Urothelium cell line (cell line): Measurements from ENCODE around the gene FTCD.
"Not testable (repeated sequence)": the region's sequence is repeated elsewhere in the genome, so short reads cannot be mapped to it uniquely, and the experiment has no call there.

Experiments used
- DNase-seq: peaks from one replicate; pipeline ENCODE4 v3.0.0; 2011; ENCODE audit warnings: low spot score, mixed read lengths
- FAIRE-seq: peaks from 2 replicates; lab custom pipeline; 2011; peaks lifted over from hg19 to GRCh38; lab: Jason Lieb, UNC

FTCD gene

DNA sequence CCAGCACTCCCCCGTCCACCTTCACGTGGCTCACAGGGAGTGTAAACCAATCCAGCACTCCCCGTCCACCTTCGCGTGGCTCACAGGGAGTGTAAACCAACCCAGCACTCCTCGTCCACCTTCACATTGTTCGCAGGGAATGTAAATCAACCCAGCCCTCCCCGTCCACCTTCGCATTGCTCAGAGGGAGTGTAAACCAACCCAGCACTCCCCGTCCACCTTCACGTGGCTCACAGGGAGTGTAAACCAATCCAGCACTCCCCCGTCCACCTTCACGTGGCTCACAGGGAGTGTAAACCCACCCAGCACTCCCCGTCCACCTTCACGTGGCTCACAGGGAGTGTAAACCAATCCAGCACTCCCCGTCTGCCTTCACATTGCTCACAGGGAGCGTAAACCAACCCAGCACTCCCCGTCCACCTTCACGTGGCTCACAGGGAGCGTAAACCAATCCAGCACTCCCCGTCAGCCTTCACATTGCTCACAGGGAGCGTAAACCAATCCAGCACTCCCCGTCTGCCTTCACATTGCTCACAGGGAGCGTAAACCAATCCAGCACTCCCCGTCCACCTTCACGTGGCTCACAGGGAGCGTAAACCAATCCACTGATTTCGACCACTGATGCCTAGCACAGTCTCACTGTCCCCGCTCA, 14.9 kb downstream of the FTCD start:
- peak; percentile 99 for FAIRE-seq
- not testable (repeated sequence) for DNase-seq

DNA sequence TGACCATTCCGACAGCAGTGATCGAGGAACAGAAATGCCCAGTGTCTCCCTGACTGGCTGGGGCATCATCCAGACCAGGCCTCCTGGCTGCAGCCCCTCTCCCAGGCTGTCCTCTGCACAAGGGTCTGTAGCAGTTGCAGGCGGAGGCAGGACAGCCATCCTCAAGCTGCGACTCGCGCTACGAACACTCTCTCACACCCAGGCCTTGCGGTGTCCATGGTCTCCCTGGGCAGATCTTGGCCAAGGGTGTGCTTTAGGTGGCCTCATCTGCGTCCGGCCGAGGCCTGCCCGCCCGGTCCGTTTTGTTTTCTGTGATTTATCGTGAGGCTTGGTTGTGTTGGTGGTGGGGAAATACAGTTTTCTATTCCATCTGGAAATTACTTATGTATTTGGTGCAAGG, 15.7 kb downstream of the FTCD start:
- FAIRE-seq (no peak), DNase-seq (no peak)

DNA sequence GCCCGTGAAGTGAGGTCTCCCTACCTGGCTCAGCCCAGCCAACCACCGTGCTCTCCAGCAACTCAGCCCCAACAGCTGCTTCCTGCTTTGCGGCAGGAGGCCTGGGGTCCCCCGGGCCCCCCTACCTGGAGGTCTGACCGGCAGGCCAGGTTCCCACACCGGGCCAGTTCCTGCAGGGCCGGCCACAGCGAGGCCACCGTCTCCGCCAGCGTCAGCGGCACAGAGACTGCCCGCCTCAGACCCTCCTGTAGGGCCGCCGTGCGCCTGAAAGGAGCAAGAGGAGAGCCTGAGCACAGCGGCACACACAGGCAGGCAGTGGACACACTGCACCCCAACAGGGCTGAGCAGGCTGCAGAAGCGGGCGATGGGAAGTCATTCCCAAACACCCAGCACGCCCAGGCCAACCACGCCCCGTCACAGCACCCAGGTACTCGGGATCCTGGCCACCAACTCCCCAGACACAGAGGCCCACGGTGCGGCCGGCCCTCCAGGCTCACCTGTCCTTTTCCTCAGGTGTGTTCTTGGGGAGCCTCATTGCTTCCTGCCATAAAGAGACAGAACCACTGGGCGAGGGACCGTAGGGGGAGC, 16.9 kb downstream of the FTCD start:
- FAIRE-seq (no peak), DNase-seq (no peak)

DNA sequence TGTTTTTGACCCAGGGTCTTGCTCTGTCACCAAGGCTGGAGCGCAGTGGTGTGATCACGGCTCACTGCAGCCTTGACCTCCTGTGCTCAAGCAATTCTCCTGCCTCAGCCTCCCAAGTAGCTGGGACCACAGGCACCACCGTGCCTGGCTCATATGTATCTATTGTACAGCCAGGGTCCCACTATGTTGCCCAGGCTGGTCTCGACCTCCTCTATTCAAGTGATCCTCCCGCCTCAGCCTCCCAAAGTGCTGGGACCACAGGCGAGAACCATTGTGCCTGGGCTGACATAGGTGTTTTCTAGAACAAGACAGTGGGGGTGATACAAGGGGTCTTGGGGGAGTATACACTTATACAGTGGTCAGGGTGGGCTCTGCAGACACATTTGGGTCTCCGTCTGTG, 17.5 kb downstream of the FTCD start:
- FAIRE-seq (no peak), DNase-seq (no peak)

DNA sequence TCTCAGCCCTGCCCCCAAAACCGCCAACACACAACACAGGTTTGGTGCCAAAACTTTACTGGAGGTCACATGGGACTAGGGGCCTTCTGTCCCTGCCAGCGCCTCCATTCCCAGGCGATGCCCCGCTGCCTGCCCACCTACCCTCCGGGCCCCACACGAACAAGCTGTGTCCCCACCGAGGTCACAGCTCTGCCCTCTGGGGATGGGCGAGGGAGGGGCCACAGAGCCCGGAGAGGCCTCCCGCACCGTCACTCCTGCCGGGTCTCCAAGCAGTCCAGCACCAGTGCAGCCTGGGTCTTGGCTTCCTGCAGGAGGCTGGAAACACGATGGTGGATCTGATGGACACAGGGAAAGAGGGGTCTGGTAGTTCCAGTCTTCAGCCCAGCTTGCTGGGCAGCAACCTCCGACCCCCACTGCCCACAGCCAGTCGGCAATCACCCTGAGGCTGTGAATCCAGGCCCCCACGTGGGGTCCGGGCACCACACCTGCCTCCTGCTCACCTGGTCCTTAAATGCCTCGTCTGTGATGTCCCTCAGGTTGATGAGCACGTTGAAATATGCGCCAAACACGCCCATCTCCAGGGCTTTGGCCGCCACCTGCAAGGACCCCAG, 18.5 kb downstream of the FTCD start:
- FAIRE-seq, result no peak

DNA sequence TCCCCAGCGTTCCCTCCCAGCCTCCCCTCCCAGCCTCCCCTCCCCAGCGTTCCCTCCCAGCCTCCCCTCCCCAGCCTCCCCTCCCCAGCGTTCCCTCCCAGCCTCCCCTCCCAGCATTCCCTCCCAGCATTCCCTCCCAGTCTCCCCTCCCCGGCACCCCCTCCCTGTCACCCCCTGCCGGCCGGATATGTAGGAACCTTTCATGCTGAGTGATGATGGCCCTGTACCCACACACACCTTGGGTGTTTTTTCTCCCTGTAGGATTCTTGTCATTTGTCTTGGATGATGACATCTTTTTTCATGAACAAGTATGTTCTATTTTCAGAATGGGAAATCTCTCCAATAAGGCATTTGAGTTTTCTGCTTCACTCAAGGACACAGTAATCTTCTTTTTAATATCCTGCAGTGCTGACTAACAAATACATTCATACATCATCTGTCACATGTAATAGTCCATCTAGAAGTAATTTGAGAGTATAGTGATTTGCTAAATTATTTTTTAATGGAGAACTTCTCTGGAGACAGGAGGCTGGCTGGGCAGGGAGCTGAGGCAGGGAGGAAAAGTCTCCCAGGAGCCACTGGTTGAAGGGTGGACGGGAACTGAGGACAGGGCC, 19.5 kb downstream of the FTCD start:
- FAIRE-seq (no peak), DNase-seq (no peak)

More for the DNA sequence above, 18.5 kb downstream of the FTCD start:
- DNase-seq, result no peak

DNA sequence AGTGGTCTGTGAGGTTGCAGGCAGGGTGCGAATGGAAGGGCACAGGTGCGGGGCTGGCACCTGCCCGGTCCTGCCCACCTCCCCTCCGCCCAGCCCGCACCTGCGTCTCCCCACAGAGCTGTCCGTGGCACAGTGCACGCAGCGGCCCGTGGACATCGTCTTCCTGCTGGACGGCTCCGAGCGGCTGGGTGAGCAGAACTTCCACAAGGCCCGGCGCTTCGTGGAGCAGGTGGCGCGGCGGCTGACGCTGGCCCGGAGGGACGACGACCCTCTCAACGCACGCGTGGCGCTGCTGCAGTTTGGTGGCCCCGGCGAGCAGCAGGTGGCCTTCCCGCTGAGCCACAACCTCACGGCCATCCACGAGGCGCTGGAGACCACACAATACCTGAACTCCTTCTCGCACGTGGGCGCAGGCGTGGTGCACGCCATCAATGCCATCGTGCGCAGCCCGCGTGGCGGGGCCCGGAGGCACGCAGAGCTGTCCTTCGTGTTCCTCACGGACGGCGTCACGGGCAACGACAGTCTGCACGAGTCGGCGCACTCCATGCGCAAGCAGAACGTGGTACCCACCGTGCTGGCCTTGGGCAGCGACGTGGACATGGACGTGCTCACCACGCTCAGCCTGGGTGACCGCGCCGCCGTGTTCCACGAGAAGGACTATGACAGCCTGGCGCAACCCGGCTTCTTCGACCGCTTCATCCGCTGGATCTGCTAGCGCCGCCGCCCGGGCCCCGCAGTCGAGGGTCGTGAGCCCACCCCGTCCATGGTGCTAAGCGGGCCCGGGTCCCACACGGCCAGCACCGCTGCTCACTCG, 23.3 kb downstream of the FTCD start:
- no peak for FAIRE-seq
- DNase-seq, result no peak

DNA sequence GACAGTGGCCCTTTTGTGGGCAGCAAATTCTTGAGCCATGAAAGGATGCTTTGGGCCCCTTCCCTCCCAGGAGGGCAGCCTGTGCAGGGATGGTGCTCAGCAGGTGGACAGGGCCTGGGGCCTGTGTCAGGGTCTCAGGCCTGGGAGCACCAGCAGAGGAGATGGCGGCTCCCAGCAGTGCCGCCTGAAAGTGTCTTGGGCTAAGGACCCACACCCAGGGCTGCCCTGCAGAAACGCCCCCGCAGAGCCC, 23.9 kb downstream of the FTCD start:
- DNase-seq (no peak), FAIRE-seq (no peak)

DNA sequence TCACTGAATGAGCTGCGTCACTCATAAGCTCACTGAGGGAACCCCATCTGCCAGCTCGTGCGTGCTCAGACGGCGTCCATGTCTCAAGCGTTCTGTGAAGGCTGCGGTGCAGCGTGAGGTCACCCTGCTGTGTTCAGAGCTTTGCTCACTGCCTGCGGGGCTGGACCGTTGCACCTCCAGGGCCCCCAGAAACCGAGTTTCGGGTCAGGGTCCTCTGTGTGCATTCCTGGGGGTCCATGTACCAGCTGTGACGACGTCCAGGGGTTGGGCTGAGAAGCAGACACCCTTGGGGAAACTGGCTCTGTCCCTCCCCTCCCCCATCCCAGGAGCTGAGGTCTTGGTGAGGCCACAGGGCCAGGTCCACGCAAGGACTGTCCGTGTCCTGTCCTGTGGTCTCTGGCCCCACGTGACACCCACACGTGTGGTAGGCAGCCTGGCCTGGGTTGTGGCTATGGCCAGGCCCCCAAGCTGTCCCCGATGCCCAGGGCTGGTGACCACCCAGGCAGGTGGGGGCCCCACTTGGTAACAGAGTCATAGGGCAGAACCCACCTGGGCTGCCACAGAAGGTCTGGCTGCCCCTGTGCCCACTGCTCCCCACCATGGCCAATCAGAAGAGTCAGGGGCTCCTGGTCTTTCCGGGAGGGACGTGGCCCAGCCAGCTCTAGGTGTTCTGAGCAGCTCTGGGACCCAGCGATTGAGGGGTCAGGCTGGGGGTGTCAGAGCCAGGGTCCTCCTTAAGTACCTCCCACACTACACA, 24.4 kb downstream of the FTCD start:
- no peak for FAIRE-seq
- no peak for DNase-seq

DNA sequence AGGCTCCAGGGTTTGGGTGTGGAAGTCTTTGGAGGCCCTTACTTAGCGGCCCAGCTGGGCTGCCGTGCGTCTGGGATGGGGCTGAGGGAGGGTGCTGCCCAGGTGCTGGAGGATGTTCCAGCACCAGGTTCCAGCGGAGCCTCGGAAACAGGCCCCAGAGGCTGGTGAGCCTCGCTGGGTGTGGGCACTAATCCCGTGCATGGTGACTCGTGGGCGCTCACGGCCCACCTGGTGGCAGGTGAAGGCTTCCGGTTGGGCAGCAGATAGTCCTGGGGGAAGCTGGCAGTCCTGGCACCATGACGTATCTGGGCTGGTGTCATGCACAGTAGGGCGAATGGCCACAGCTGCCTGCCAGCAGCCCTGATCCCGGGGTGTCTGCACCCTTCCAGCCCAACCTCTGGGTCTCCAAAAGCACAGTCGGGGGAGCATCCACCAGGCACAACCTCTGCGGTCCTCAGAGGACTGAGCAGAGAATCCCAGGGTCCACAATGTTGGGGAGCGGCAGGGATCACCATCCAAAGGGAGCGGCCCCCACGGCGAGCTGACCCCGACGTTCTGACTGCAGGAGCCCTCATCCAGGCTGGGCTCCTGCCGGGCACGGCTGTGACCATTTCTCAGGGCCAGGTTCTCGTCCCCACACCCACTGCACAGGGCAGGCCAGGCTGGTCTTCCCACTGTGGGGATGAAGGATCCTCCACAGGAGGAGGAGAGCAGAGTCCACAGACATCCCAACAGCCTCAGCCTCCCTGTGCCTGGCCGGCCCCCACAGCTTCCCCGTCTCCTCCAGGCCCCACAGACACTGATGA, 25.3 kb downstream of the FTCD start:
- no peak for DNase-seq
- FAIRE-seq, result no peak

DNA sequence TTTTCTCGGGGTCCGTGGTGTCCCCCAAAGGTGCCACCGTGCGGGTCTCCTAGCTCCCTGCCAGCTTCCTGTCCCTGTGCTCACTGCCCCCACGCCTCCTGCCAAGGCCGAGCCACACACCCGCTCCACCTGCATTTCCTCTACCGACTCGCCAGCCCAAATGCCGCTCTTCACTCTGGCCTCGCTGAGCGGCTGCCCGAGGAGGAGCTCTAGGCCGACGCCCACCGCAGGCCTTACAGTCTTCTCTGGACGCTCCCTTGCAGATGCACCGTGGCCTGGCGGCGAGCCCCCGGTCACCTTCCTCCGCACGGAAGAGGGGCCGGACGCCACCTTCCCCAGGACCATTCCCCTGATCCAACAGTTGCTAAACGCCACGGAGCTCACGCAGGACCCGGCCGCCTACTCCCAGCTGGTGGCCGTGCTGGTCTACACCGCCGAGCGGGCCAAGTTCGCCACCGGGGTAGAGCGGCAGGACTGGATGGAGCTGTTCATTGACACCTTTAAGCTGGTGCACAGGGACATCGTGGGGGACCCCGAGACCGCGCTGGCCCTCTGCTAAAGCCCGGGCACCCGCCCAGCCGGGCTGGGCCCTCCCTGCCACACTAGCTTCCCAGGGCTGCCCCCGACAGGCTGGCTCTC, 26.3 kb downstream of the FTCD start:
- no peak for FAIRE-seq
- no peak for DNase-seq

DNA sequence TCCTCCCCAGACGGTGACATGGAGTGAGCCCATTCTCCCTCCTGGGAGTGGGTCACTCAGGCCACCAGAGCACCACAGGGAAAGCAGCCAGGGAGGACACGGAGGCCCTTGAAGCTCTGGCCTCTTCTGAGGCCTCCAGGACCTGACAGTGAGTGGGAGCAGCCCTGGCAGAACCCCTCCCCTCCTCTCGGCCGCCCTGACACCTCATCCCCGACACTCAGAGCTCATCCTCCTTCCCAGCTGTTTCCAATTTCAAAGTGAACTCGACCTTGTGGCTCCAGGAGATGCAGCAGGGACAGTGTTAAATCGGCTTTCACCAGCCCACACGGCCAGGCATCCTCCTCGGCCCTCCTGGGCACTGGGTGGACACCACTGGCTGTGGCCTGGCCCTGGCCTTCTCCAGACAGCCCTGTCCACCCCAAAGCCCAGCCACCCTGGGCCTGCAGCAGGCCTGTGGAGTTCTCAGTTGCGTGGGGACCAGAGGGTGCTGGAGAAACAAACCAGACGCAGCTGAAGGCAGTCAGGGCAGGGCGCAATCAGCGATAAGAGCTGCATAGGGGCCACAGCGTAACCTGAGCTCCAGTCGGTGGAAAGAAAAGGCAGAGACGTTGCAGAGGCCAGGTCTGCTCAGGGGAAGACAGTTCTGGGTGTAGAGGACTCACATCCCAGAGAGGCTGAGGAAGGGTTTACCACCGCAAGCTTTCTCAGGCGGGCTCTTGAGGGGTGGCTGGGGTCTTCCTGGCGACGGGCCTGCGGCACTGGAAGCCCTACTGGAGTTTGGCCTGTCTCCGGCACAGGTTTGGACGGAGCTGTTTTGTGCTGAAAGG, 27.1 kb downstream of the FTCD start:
- FAIRE-seq (no peak), DNase-seq (no peak)

DNA sequence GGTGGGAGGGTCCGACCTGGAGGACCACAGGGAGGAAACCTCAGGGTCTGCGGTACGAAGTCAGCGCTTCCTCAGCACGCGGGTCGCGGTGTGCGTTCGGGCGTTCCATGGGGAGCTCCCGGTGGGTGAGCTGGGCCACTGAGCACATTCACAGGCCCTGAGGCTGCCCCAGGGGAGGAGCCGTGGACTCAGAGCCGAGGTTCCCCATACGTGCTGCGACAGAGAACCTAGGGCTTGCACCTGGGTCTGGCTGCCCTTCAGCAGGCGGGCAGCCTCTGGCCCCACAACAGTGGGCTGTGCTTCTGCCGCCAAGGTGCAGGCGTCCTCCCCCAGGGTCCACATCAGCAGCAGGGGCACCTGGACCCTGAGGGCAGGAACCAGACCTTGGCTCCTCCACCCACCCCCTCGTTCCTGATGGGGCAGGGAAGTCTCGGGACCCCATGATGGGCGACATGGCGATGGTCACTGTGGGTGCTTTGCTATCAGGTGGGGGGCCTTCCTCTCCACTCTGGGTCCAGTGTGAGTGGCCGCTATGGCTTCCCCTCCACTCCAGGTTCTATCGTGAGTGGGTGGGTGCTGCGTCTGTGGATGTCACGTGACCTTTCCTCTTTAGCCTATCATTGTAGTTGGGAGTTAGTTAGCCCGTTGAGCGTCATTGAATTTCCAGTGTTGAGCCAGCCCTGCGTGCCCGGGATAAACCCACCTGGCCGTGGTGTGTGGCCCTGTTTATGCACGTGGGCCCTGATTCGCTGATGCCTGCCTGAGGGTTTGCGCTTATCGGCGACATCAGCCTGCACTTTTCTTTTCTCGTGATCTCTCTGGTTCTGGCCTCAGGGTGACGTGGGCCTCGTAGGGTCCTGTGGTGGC, 27.9 kb downstream of the FTCD start:
- FAIRE-seq, result no peak
- no peak for DNase-seq

DNA sequence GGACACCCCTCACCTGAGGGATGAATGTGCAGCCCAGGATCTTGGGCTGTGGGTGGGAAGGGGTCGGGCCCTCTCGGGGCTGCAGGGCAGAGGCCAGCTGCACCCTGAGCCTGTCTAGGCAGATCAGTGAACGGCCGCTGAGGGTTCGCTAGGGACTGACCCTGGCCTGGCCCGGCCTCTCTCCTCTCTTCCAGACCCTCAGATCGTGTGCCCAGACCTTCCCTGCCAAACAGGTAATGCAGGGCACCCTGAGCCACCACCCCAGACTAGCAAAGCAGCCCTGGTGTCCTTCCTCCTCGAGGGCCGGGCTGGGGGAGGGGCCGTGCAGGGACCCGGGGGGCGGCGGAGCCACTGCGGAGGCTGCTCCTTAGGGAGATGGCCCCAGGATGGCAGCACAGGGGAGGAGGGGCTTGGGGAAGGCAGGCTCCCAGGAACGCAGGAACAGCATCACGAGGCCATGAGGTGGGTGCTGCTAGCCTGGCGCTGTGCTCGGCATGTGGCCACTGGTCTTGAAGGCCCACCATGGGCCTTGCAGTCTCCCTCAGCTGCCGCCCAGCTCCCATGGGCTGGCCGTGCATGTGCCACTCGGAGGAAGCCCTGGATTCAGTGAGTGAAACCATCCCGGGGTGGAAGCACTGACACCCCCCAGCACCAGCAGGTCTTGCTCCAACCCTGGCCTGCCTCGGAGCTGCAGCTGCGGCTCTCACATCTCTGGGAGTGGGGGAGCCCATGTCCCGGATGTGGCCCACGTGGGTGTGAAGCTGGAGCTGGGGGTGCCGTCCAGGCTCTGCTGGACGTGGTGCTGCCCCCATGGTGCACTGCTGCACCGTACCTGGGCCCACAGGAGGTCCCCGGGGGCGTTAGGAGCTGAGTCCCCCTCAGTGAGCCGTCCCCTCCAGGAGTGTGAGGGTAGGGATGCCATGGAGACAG, 28.8 kb downstream of the FTCD start:
- FAIRE-seq (no peak), DNase-seq (no peak)

DNA sequence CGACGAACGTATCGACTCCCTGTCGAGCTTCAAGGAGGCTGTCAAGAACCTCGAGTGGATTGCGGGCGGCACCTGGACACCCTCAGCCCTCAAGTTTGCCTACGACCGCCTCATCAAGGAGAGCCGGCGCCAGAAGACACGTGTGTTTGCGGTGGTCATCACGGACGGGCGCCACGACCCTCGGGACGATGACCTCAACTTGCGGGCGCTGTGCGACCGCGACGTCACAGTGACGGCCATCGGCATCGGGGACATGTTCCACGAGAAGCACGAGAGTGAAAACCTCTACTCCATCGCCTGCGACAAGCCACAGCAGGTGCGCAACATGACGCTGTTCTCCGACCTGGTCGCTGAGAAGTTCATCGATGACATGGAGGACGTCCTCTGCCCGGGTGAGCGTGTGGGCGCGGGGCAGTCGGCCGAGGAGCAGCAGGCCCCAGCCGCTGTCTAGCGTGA, 29.5 kb downstream of the FTCD start:
- no peak for DNase-seq

More for the DNA sequence above, 29.5 kb downstream of the FTCD start:
- FAIRE-seq, result no peak
